ENCODE results near the gene SPINT4. TPM values are rescaled to one million over a fixed set of nuclear protein-coding genes. Genes with fewer than 3 reads are reported as not detected.
"Not testable (repeated sequence)": the region's sequence is repeated elsewhere in the genome, so short reads cannot be mapped to it uniquely, and the experiment has no call there.

The SPINT4 gene
- total RNA-seq, 1 donor from 2014 or later: not detected

- intact Hi-C loops (cut with DNase I); DNase-seq (ENCODE audit: low spot score): not testable (repeated sequence)
These were observed 39.8 kb downstream of the SPINT4 start for GRCh38 chr20:45761966-45762365.

GRCh38 chr20:45764618-45765282, 42.6 kb downstream of the SPINT4 start:
- intact Hi-C loops (cut with DNase I); DNase-seq (ENCODE audit: low spot score): not testable (repeated sequence)

- no peak for DNase-seq (ENCODE audit: low spot score)
- intact Hi-C loops (cut with DNase I): no loop called here
These were observed 43.2 kb downstream of the SPINT4 start for GRCh38 chr20:45765307-45765875.

- intact Hi-C loops (cut with DNase I): no loop called here
- DNase-seq (ENCODE audit: low spot score): no peak
These were observed 43.8 kb downstream of the SPINT4 start for GRCh38 chr20:45765980-45766379.

- DNase-seq (ENCODE audit: low spot score): no peak
- intact Hi-C loops (cut with DNase I): no loop called here
These were observed 46.3 kb downstream of the SPINT4 start for GRCh38 chr20:45768479-45768878.

- peak; percentile 80 for DNase-seq (ENCODE audit: low spot score)
- intact Hi-C loops (cut with DNase I): loop anchor here (2.0 kb wide), 2 partner anchors 226 to 452 kb away; no protein-coding TSS in a partner anchor
These were observed 49.1 kb downstream of the SPINT4 start for GRCh38 chr20:45771182-45771759.

- intact Hi-C loops (cut with DNase I): no loop called here
- DNase-seq (ENCODE audit: low spot score): no peak
These were observed 50.5 kb downstream of the SPINT4 start for GRCh38 chr20:45772693-45773092.

- intact Hi-C loops (cut with DNase I): no loop called here
- DNase-seq (ENCODE audit: low spot score): no peak
These were observed 52.8 kb downstream of the SPINT4 start for GRCh38 chr20:45774945-45775344.

GRCh38 chr20:45775411-45775810, 53.3 kb downstream of the SPINT4 start:
- intact Hi-C loops (cut with DNase I): no loop called here

More at GRCh38 chr20:45775411-45775810, 53.3 kb downstream of the SPINT4 start:
- no peak for DNase-seq (ENCODE audit: low spot score)

Small RNA genes within 50 kb of the gene (microRNA-seq; reads per million reads assigned to microRNA genes)
- not detected for gene MIR3617

Other genes with a start within 250 kb of the SPINT4 start
- gene SPINT3, start 206.7 kb upstream of the SPINT4 start, total RNA-seq: not detected
- gene WFDC6, start 182.9 kb upstream of the SPINT4 start, total RNA-seq: not detected
- gene EPPIN, start 174.9 kb upstream of the SPINT4 start, total RNA-seq: not detected
- gene WFDC8, start 143.1 kb upstream of the SPINT4 start, total RNA-seq: not detected
- not detected for gene WFDC10A, start 92.6 kb upstream of the SPINT4 start, total RNA-seq
- not detected for gene WFDC9, start 91.1 kb upstream of the SPINT4 start, total RNA-seq
- gene WFDC11, start 52.1 kb upstream of the SPINT4 start, total RNA-seq: not detected
- gene WFDC13, start 20.3 kb upstream of the SPINT4 start, total RNA-seq: not detected
- gene WFDC10B, start 17.3 kb upstream of the SPINT4 start, total RNA-seq: not detected
- gene WFDC3, start 69.5 kb downstream of the SPINT4 start, total RNA-seq: 2.0 TPM
- gene DNTTIP1, start 69.6 kb downstream of the SPINT4 start, total RNA-seq: 26.3 TPM
- gene UBE2C, start 90.3 kb downstream of the SPINT4 start, total RNA-seq: 0.38 TPM
- gene TNNC2, start 105.0 kb downstream of the SPINT4 start, total RNA-seq: not detected
- 19.5 TPM for gene SNX21, start 111.5 kb downstream of the SPINT4 start, total RNA-seq
- 24.9 TPM for gene ACOT8, start 135.0 kb downstream of the SPINT4 start, total RNA-seq
- 2.0 TPM for gene ZSWIM3, start 135.3 kb downstream of the SPINT4 start, total RNA-seq
- gene ZSWIM1, start 158.9 kb downstream of the SPINT4 start, total RNA-seq: 6.9 TPM
- gene SPATA25, start 165.3 kb downstream of the SPINT4 start, total RNA-seq: 3.3 TPM
- 7.6 TPM for gene NEURL2, start 168.9 kb downstream of the SPINT4 start, total RNA-seq
- 111 TPM for gene CTSA, start 169.0 kb downstream of the SPINT4 start, total RNA-seq
- 37.1 TPM for gene PLTP, start 189.8 kb downstream of the SPINT4 start, total RNA-seq
- gene PCIF1, start 212.3 kb downstream of the SPINT4 start, total RNA-seq: 30.2 TPM
- gene ZNF335, start 249.9 kb downstream of the SPINT4 start, total RNA-seq: 8.5 TPM

All from cardiac septum (tissue), 1 donor.